Thymus (tissue), 11 donors: ENCODE results near the gene TRIO. TPM values are rescaled to one million over a fixed set of nuclear protein-coding genes. Genes with fewer than 3 reads are reported as not detected.

Source experiments
- DNase-seq, 9 donors: peaks; one replicate each; pipeline ENCODE4 v3.0.0-alpha.2; 2013; ENCODE audit warnings: low spot score in 9 of 9, low read depth in 6 of 9, missing footprints in 1 of 9
- H3K27ac ChIP-seq, 2 donors: one replicate each; pipeline ENCODE4 v1.5.1; 2013; ENCODE audit warnings: control low read depth in 1 of 2, low read depth in 1 of 2, low read length in 1 of 2, mild to moderate bottlenecking in 1 of 2, moderate library complexity in 1 of 2
- H3K27me3 ChIP-seq, 2 donors: one replicate each; pipeline ENCODE4 v1.5.1; 2013; ENCODE audit warnings: low read length in 1 of 2; ENCODE audit not compliant: control insufficient read depth in 2 of 2, insufficient read depth in 1 of 2
- H3K36me3 ChIP-seq, 2 donors: one replicate each; pipeline ENCODE4 v1.5.1; 2013; ENCODE audit warnings: low read length in 1 of 2, mild to moderate bottlenecking in 1 of 2, moderate library complexity in 1 of 2; ENCODE audit not compliant: control insufficient read depth in 2 of 2, insufficient read depth in 2 of 2
- H3K4me1 ChIP-seq, 2 donors: one replicate each; pipeline ENCODE4 v1.5.1; 2013; ENCODE audit warnings: low read length in 2 of 2; ENCODE audit not compliant: control insufficient read depth in 2 of 2, insufficient read depth in 2 of 2
- H3K4me3 ChIP-seq, 2 donors: one replicate each; pipeline ENCODE4 v1.5.1; 2013; ENCODE audit warnings: low read length in 2 of 2, control low read depth in 1 of 2, mild to moderate bottlenecking in 1 of 2
- H3K9me3 ChIP-seq, 2 donors: one replicate each; pipeline ENCODE4 v1.5.1; 2013; ENCODE audit warnings: low read length in 1 of 2, mild to moderate bottlenecking in 1 of 2; ENCODE audit not compliant: control insufficient read depth in 2 of 2, insufficient read depth in 1 of 2
- WGBS: extraction: QIAGEN DNeasy Blood & Tissue Kit; methylation state at CpG from one replicate; pipeline ENCODE4 v1.1.7; 2013; 5-methylcytosine and 5-hydroxymethylcytosine counted together
- polyA plus RNA-seq: library from polyadenylated mRNA; stranded (reverse); fragments of 200-250 nt; gene quantifications from one replicate; pipeline ENCODE4 v1.2.3, GENCODE V29; 2013
- total RNA-seq: library from RNA; stranded (reverse); fragments of 120-200 nt; gene quantifications from one replicate; pipeline ENCODE4 v1.2.4, GENCODE V29; 2013
- donor health status: healthy.

Gene TRIO
- total and polyA plus RNA-seq, 2 donors, result 26.9 to 52.1 TPM

GRCh38 chr5:14267166-14267838 lies 124.2 kb downstream of the TRIO start:
- WGBS, result 58% methylated on average over 5 of the region's 5 CpGs
- Histone ChIP-seq H3K27me3 (no peaks in the 10 kb centered on the region), H3K27ac (no peak overlapping the region), H3K9me3 (no peaks in the 10 kb centered on the region), H3K4me1 (peaks cover 3 to 44% of the 10 kb centered on the region in 2 donors), H3K36me3 (peaks cover 0 to 3% of the 10 kb centered on the region in 2 donors), H3K4me3 (no peak overlapping the region)
- no peak for DNase-seq

- H3K4me3 ChIP-seq, result no peak overlapping the region
- no peaks in the 10 kb centered on the region for H3K27me3 ChIP-seq
- peaks cover 0 to 3% of the 10 kb centered on the region in 2 donors for H3K36me3 ChIP-seq
- DNase-seq, result no peak
- H3K9me3 ChIP-seq, result no peaks in the 10 kb centered on the region
- WGBS, result 94% methylated on average over 6 of the region's 6 CpGs
- H3K27ac ChIP-seq, result no peak overlapping the region
- peaks cover 2 to 36% of the 10 kb centered on the region in 2 donors for H3K4me1 ChIP-seq
Observed at GRCh38 chr5:14267991-14268708, 125.0 kb downstream of the TRIO start.

- Histone ChIP-seq H3K4me3 (no peak overlapping the region), H3K36me3 (peaks cover 0 to 3% of the 10 kb centered on the region in 2 donors), H3K27ac (no peak overlapping the region), H3K4me1 (peaks cover 2 to 32% of the 10 kb centered on the region in 2 donors), H3K27me3 (no peaks in the 10 kb centered on the region), H3K9me3 (no peaks in the 10 kb centered on the region)
- no peak for DNase-seq
- 93% methylated on average over 5 of the region's 5 CpGs for WGBS
Observed at GRCh38 chr5:14268738-14269137, 125.6 kb downstream of the TRIO start.

GRCh38 chr5:14269395-14269794 lies 126.3 kb downstream of the TRIO start:
- 96% methylated on average over 2 of the region's 2 CpGs for WGBS
- Histone ChIP-seq H3K4me1 (peaks cover 2 to 31% of the 10 kb centered on the region in 2 donors), H3K9me3 (no peaks in the 10 kb centered on the region), H3K27ac (no peak overlapping the region), H3K4me3 (no peak overlapping the region), H3K36me3 (peaks cover 0 to 3% of the 10 kb centered on the region in 2 donors), H3K27me3 (no peaks in the 10 kb centered on the region)
- DNase-seq, result no peak

- peak in 3 of 9 donors; percentile 57 to 83 (median 64) for DNase-seq
- WGBS, result 53% methylated on average over 3 of the region's 3 CpGs
- H3K27ac ChIP-seq, result no peak overlapping the region
- no peaks in the 10 kb centered on the region for H3K27me3 ChIP-seq
- H3K9me3 ChIP-seq, result no peaks in the 10 kb centered on the region
- H3K4me3 ChIP-seq, result no peak overlapping the region
- H3K4me1 ChIP-seq, result peaks cover 0 to 23% of the 10 kb centered on the region in 2 donors
- peaks cover 0 to 3% of the 10 kb centered on the region in 2 donors for H3K36me3 ChIP-seq
Observed at GRCh38 chr5:14270209-14270702, 127.1 kb downstream of the TRIO start.

GRCh38 chr5:14272548-14273205 lies 129.5 kb downstream of the TRIO start:
- peaks cover 2 to 18% of the 10 kb centered on the region in 2 donors for H3K4me1 ChIP-seq
- DNase-seq, result no peak

GRCh38 chr5:14273207-14273767 lies 130.1 kb downstream of the TRIO start:
- Histone ChIP-seq H3K27me3 (no peaks in the 10 kb centered on the region), H3K27ac (no peak overlapping the region), H3K4me3 (no peak overlapping the region), H3K36me3 (peaks cover 0 to 3% of the 10 kb centered on the region in 2 donors), H3K9me3 (no peaks in the 10 kb centered on the region), H3K4me1 (peaks cover 2 to 18% of the 10 kb centered on the region in 2 donors)
- 97% methylated on average over 7 of the region's 7 CpGs for whole genome bisulfite sequencing
- DNase-seq, result no peak

More at GRCh38 chr5:14272548-14273205, 129.5 kb downstream of the TRIO start:
- no peaks in the 10 kb centered on the region for H3K27me3 ChIP-seq
- WGBS, result 96% methylated on average over 4 of the region's 4 CpGs
- H3K4me3 ChIP-seq, result no peak overlapping the region
- no peaks in the 10 kb centered on the region for H3K9me3 ChIP-seq
- H3K36me3 ChIP-seq, result peaks cover 0 to 3% of the 10 kb centered on the region in 2 donors
- H3K27ac ChIP-seq, result no peak overlapping the region

- 94% methylated on average over 9 of the region's 9 CpGs for WGBS
- Histone ChIP-seq H3K4me1 (peaks cover 2 to 3% of the 10 kb centered on the region in 2 donors), H3K27me3 (no peaks in the 10 kb centered on the region)
Observed at GRCh38 chr5:14276380-14276779, 133.2 kb downstream of the TRIO start.

More at GRCh38 chr5:14276380-14276779, 133.2 kb downstream of the TRIO start:
- Histone ChIP-seq H3K4me3 (no peak overlapping the region), H3K9me3 (no peaks in the 10 kb centered on the region), H3K27ac (no peak overlapping the region), H3K36me3 (peaks cover 0 to under 1% of the 10 kb centered on the region in 2 donors)
- no peak for DNase-seq
